ENCODE data around the gene KLHL6.

- no peak for TF ChIP-seq CTCF (IDR thresholded peaks at IDR 0.05; ENCODE audit: poor library complexity)
- TF ChIP-seq EZH2phosphoT487 (IDR thresholded peaks at IDR 0.05; ENCODE audit: low read depth, severe bottlenecking, unreplicated experiment): no peak
These were observed 62.7 kb downstream of the KLHL6 start for GRCh38 chr3:183492849-183493179.
